ENCODE data around the gene ECD.
A peak's percentile ranks its signal among the peaks of the same experiment; 100 is the strongest.
"Not testable (repeated sequence)": the region's sequence is repeated elsewhere in the genome, so short reads cannot be mapped to it uniquely, and the experiment has no call there.

The ECD gene

GRCh38 chr10:73172867-73173266 lies 5.1 kb upstream of the ECD start:
- H3K4me3 ChIP-seq (ENCODE audit: low read length): no peak overlapping the region
- TF ChIP-seq ZNF274 (IDR thresholded peaks at IDR 0.05; ENCODE audit: low read depth, low read length): no peak

DNA sequence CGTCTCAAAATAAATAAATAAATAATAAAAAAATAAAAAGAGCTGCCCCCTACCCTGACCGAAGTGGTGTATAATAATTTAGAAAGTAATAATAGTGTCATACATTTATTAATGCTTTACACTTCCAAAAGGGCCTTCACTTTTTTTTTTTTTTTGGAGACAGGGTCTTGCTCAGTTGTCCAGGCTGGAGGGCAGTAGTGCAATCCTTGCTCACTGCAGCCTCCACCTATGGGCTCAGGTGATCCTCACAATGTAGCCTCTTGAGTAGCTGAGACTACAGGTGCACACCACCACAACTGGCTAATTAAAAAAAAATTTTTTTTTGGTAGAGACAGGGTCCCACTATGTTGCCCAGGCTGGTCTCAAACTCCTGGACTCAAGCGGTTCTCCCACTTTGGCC lies 1.5 kb upstream of the ECD start:
- no peak overlapping the region for H3K4me3 ChIP-seq (ENCODE audit: low read length)

DNA sequence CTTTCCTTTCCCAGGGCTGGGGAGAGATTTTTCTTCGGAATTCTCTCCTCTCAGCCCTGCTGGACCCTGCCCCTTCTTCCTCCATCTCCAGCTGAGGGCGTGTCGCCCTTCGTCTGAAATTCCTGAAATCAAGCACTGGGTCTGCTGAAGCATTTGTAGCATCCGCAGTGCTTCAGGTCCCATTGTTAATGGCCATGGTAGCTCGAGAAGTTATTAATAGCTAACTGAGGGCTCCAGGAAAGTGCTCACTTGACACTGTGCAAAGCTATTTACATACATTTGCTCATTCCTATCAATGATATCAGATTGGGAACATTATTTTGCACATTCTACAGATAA lies 626 bp upstream of the ECD start:
- TF ChIP-seq ZNF274 (IDR thresholded peaks at IDR 0.05; ENCODE audit: low read depth, low read length): no peak
- H3K4me3 ChIP-seq (ENCODE audit: low read length): peak overlapping the region; percentile 100

More for the DNA sequence above, 1.5 kb upstream of the ECD start:
- TF ChIP-seq ZNF274 (IDR thresholded peaks at IDR 0.05; ENCODE audit: low read depth, low read length): no peak

- no peak for TF ChIP-seq ZNF274 (IDR thresholded peaks at IDR 0.05; ENCODE audit: low read depth, low read length)
- H3K4me3 ChIP-seq (ENCODE audit: low read length): peak overlapping the region; percentile 100
These were observed 388 bp downstream of the ECD start for GRCh38 chr10:73167458-73167782.

DNA sequence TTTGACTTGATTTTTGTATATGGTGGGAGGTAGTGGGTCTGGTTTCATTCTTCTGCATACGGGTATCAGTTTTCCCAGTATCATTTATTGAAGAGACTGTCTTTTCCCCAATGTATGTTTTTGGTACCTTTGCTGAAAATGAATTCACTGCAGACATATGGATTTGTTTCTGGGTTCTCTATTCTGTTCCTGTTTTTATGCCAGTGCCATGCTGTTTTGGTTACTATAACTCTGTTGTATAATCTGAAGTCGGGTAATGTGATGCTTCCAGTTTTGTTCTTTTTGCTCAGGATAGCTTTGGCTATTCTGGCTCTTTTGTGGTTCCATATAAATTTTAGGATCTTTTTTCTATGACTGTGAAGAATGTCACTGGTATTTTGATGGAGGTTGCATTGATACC lies 836 bp downstream of the ECD start:
- no peak for TF ChIP-seq ZNF274 (IDR thresholded peaks at IDR 0.05; ENCODE audit: low read depth, low read length)
- peak overlapping the region; percentile 100 for H3K4me3 ChIP-seq (ENCODE audit: low read length)

- TF ChIP-seq ZNF274 (IDR thresholded peaks at IDR 0.05; ENCODE audit: low read depth, low read length): no peak
- H3K4me3 ChIP-seq (ENCODE audit: low read length): no peak overlapping the region
These were observed 4.7 kb downstream of the ECD start for GRCh38 chr10:73163096-73163495.

DNA sequence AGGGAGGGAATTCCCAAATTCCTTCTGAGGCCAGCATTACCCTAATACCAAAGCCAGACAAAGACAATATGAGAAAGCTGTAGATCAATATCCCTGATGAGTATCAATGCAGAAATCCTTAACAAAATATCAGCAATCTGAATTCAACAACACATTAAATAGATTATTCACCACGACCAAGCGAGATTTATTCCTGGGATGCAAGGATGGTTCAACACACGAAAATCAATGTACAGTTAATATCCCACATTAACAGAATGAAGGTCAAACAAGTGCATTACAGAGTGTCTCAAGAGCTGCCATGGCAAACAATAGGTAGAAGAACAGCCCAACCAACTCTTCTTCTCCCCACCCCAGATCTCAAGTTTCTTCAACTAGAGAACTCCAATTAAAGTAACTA lies 6.1 kb downstream of the ECD start:
- TF ChIP-seq ZNF274 (IDR thresholded peaks at IDR 0.05; ENCODE audit: low read depth, low read length): no peak
- no peak overlapping the region for H3K4me3 ChIP-seq (ENCODE audit: low read length)

- no peak for TF ChIP-seq ZNF274 (IDR thresholded peaks at IDR 0.05; ENCODE audit: low read depth, low read length)
- H3K4me3 ChIP-seq (ENCODE audit: low read length): no peak overlapping the region
These were observed 6.7 kb downstream of the ECD start for GRCh38 chr10:73161079-73161478.

DNA sequence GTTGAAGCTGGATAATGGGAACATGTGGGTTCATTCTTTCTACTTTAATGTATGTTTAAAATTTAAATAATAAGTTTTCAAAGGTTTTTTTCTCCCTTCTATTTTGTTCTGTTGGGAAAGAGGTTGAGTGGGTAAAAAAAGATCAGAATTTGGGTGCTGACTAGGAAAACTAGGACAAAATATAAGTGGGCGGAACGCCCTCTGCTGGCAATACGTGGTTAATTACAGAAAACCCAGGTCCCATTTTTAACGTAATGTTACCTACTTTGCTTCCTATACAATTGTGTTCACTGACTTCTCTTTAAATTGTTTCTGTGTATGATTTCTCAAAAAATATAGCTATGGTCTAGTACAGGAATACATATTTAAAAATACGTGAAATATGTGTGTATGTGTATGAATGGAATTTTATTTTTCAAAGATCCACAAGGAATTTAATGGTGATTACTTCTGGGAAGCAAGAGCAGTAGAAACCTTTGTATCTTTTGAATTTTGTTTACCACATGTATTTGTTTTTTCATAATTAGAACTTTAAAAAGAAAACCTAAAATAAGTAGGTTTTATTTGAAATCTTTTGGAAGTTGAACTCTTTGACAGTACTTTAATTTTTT lies 8.7 kb downstream of the ECD start:
- TF ChIP-seq ZNF274 (IDR thresholded peaks at IDR 0.05; ENCODE audit: low read depth, low read length): no peak

GRCh38 chr10:73156054-73156453 lies 11.8 kb downstream of the ECD start:
- H3K4me3 ChIP-seq (ENCODE audit: low read length): no peak overlapping the region
- no peak for TF ChIP-seq ZNF274 (IDR thresholded peaks at IDR 0.05; ENCODE audit: low read depth, low read length)

More for the DNA sequence above, 8.7 kb downstream of the ECD start:
- no peak overlapping the region for H3K4me3 ChIP-seq (ENCODE audit: low read length)

- no peak overlapping the region for H3K4me3 ChIP-seq (ENCODE audit: low read length)
- TF ChIP-seq ZNF274 (IDR thresholded peaks at IDR 0.05; ENCODE audit: low read depth, low read length): no peak
These were observed 15.8 kb downstream of the ECD start for GRCh38 chr10:73152009-73152408.

GRCh38 chr10:73150633-73151413 lies 17.0 kb downstream of the ECD start:
- not testable (repeated sequence) for H3K4me3 ChIP-seq (ENCODE audit: low read length)

DNA sequence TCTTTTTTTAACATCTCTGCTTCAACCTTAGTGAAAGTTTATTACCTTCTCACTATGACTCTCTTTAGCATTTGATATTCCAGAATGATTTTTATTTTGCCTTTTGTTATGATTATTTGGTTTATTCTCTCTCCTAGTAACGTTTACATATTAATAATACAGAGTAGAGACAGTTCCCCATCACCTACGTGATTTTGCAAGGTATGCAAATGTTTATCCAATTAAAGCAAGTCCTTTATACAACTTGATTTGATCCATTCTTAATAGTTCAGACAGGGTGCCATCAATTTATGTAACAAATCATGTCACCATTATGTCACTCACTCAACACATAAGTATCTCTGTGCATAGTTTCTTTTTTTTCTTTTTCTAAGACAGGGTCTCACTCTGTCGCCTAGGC lies 26.2 kb downstream of the ECD start:
- H3K4me3 ChIP-seq (ENCODE audit: low read length): no peak overlapping the region
- no peak for TF ChIP-seq ZNF274 (IDR thresholded peaks at IDR 0.05; ENCODE audit: low read depth, low read length)

DNA sequence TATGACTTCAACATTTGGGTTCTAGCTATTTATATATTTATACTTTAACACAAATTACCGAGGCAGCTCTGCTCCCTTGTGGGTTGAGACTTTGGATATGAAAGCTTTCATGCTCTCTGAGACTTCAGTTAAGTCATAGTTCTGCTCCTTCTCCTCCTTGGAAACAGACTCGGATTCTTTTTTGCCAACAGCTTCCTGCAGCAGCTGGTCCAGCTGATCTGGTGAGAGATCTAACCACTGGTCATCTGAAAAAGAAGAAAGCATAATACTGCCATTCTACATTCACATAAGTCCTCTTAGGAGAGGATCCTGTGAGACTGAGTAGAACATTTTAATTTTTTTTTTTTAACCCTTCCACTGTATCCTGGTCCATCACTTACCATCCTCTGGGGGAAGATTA lies 28.6 kb downstream of the ECD start:
- no peak overlapping the region for H3K4me3 ChIP-seq (ENCODE audit: low read length)
- TF ChIP-seq ZNF274 (IDR thresholded peaks at IDR 0.05; ENCODE audit: low read depth, low read length): no peak

DNA sequence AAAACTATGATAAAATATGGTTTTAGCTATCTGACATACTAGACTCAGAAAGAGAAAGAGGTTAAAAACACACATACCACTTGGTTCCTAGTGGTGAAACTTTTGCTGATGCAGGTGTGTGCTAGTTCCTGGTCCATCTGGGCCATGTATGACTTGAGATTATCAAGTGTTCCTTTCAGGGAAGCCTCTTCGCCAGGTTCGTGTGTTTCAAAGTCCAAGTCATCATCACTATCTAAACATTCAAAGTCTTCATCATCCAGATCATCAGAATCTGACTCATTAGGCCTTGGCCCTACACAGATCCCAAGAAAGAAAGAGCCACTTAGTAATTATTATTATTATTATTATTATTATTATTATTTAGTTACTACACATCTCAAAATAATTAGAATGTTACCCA lies 31.2 kb downstream of the ECD start:
- TF ChIP-seq ZNF274 (IDR thresholded peaks at IDR 0.05; ENCODE audit: low read depth, low read length): no peak
- H3K4me3 ChIP-seq (ENCODE audit: low read length): no peak overlapping the region

GRCh38 chr10:73134727-73135126 lies 33.1 kb downstream of the ECD start:
- TF ChIP-seq ZNF274 (IDR thresholded peaks at IDR 0.05; ENCODE audit: low read depth, low read length): no peak
- no peak overlapping the region for H3K4me3 ChIP-seq (ENCODE audit: low read length)
